Effector CD8-positive, alpha-beta T cell (primary cell): ENCODE measurements around the gene TEKTIP1.
"Not testable (repeated sequence)": the region's sequence is repeated elsewhere in the genome, so short reads cannot be mapped to it uniquely, and the experiment has no call there.

Experiments
- DNase-seq: peaks from one replicate; lab custom pipeline; 2025; lab: John Stamatoyannopoulos, UW

TEKTIP1 gene

DNA sequence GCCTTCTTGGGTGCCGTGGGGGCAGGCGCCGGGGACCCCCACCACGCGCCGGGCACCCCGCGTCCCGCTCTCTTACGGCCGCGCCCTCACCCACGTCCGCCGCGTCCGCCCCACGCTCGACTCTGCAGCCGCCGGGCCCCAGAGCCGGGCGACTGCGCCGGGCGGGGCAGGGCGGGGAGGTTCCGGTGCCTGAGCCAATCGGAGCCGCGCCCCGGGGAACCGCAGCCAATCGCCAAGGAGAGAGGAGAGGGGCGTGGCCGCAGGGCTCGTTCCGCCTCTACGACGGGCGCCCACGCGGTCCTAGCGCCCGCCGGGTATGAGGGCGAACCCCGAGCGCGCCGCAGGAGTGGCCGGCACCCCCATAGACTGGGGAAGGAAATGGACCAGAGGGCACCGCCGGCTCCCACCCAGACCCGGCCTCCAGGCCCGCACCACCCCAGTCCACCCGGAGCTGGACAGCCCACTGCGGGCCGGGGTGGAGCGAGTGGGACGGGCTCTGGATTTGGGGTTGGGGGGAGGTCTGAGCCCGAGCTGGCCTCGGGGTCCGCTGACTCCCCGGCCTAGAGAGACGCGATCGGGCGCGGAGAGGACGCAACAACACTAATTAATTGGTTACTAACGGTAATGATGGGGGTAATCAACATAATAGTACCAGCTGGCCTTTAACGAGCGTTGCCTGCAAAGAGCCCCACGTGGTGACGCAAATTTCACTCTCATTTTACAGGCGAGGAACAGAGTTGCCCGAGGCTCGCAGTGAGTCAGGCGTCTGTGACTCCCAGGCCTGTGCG lies 18.7 kb downstream of the TEKTIP1 start, which contains the start of gene MFSD12:
Gene MFSD12, minus strand, starts transcription at position 126 of the 788 bp plus-strand sequence. CDS start 183 bp downstream, outside the sequence.
- DNase-seq, result peak; percentile 87

DNA sequence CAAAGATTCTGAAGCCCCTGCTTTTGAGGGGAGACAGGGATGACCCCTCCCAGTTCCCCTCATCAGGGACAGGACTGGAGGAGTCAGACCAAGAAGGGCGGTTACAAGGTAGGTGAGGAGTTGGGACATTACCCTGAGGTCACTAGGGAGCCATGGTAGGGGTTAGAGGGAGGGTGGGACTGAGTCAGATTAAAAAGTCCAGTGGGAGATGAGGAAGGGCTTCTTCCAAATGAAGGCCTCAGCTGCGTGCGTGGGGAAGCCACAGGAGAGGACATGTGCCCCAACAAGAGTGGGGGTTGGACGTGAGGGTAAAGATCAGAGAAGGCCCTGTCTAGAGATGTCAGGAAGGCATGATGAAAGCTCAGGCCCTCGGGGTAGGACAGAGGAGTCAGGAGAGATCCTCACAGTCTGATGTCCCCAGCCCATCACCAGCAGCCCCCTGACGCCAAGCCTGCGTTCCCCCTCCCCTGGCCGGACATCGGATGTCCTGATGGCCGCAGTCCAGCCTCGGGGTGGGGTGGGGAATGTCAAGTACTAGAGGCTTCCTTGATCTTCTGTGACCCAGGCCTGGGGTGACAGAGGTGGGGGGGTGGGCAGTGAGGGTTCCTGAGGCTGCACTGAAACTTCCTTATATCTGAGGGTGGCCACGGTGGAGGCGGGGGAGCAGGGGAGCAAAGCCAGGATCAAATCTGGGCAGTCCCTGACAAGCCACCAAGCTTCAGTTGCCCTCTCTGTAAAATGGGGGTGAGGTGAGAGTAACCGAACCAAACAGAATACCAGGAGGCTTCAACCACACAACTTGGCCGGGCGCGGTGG lies 24.9 kb downstream of the TEKTIP1 start:
- DNase-seq, result no peak

GRCh38 chr19:3565139-3565538 lies 26.2 kb downstream of the TEKTIP1 start:
- DNase-seq, result no peak

DNA sequence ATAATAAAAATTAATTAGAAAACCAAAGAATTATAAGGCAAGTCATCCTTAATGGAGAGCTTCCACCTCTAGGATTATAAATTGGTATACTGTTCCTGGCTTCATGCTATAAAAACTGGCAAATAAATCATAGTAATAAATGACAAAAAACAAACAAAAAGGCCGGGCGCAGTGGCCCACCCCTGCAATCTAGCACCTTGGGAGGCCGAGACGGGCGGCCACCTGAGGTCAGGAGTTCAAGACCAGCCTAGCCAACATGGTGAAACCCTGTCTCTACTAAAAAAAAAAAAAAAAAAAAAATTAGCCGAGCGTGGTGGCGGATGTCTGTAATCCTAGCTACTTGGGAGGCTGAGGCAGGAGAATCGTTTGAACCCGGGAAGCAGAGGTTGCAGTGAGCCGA lies 31.1 kb downstream of the TEKTIP1 start:
- DNase-seq, result not testable (repeated sequence)

- DNase-seq, result no peak
These were observed 31.6 kb downstream of the TEKTIP1 start for GRCh38 chr19:3570606-3571011.

- peak; percentile 99 for DNase-seq
These were observed 33.3 kb downstream of the TEKTIP1 start for GRCh38 chr19:3572132-3572854.

- DNase-seq, result no peak
These were observed 33.8 kb downstream of the TEKTIP1 start, which contains the start of gene HMG20B for GRCh38 chr19:3572855-3573161. TSS of gene HMG20B (plus strand) at chr19:3572944. CDS start at chr19:3573310, 366 bp downstream.

- DNase-seq, result no peak
These were observed 34.3 kb downstream of the TEKTIP1 start for GRCh38 chr19:3573162-3573857.

GRCh38 chr19:3573858-3574637 lies 35.1 kb downstream of the TEKTIP1 start:
- DNase-seq, result peak; percentile 71

DNA sequence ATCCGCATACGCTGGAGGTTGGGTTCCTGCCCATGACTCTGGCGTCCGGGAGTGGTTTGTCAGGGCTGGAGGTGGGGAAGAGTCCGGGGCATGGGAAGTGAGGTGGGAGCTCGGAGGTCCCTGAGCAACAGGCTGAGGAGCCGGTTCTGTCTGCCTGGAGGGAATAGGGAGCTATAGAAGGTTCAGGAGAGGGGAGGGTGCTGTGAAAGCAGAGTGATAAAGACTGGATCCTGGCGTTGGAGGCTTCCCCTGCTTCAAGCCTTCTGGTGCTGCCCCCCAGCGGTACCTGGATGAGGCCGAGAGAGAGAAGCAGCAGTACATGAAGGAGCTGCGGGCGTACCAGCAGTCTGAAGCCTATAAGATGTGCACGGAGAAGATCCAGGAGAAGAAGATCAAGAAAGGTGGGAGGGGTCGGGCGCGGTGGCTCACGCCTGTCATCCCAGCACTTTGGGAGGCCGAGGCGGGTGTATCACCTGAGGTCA lies 36.3 kb downstream of the TEKTIP1 start:
- DNase-seq, result no peak

GRCh38 chr19:3575949-3576673 lies 37.1 kb downstream of the TEKTIP1 start:
- no peak for DNase-seq

- no peak for DNase-seq
These were observed 37.9 kb downstream of the TEKTIP1 start for GRCh38 chr19:3576696-3577443.

GRCh38 chr19:3577723-3578344 lies 38.9 kb downstream of the TEKTIP1 start:
- DNase-seq, result no peak

- no peak for DNase-seq
These were observed 39.4 kb downstream of the TEKTIP1 start for GRCh38 chr19:3578390-3578789.

DNA sequence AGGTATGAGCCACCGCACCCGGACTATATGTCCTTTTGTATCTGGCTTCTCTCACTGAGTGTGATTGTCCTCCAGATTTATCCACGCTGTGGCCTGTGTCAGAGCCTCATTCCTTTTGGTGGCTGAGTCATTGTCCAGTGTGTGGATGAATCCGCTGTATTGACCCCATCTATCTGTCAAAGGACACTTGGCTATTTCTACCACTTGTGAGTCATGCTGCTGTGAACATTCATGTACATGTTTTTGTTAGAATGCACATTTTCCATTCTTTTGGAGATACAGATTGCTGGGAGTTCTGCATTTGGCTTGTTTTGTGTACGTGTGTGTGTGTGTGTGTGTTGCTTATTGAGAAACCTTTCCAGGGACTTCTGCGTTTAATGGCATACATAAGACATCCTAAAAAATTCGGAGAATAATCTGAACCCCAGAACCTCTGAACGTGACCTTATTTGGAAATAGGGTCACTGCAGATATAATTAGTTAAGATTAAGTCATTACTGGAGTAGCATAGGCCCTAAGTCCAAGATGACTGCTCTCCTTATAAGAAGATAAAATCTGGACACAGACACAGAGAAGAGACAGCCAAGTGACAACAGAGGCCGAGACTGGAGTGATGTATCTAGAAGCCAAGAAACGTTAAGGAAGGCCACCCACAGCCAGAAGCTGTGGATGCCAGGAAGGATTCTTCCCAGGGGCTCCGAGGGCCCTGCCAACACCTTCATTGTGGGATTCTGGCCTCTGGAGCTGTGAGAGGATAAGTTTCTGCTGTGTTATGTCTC lies 41.4 kb downstream of the TEKTIP1 start:
- no peak for DNase-seq

DNA sequence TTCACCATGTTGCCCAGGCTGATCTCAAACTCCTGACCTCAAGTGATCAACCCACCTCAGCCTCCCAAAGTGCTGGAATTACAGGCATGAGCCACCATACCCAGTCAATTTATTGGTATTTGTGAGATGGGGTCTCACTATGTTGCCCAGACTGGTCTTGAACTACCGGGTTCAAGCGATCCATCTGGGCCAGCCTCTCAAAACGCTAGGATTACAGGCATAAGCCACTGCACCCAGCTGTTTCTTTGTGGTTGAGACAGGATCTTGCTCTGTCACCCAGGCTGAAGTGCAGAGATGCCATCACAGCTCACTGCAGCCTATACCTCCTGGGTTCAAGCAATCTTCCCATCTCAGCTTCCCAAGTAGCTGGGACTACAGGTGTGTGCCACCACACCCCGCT lies 42.8 kb downstream of the TEKTIP1 start:
- DNase-seq, result not testable (repeated sequence)

DNA sequence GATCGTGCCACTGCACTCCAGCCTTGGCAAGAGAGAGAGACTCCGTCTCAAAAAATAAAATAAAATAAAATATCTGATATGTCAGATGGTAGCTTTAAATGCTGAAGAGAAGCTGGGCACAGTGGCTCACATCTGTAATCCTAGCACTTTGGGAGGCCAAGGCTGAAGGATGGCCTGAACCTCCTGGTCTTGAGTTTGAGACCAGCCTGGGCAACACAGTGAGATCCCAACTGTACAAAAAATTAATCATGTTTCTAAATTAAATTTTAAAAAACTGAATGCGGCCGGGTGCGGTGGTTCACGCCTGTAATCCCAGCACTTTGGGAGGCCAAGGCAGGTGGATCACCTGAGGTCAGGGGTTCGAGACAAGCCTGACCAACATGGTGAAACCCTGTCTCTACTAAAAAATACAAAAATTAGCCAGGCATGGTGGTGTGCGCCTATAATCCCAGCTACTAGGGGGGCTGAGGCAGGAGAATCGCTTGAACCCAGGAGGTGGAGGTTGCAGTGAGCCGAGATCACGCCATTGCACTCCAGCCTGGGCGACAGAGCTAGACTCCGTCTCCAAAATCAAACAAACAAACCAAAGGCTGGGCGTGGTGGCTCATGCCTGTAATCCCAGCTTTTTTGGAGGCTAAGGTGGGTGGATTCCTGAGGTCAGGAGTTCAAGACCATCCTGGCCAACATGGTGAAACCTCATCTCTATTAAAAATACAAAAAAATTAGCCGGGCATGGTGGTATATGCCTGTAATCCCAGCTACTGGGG lies 45.2 kb downstream of the TEKTIP1 start:
- not testable (repeated sequence) for DNase-seq
